Stomach smooth muscle (tissue), 2 donors: ENCODE data around the gene LCA5.
"Not testable (repeated sequence)": the region's sequence is repeated elsewhere in the genome, so short reads cannot be mapped to it uniquely, and the experiment has no call there.

ENCODE experiments used
- H3K27ac ChIP-seq: one replicate; pipeline ENCODE4 v1.7.0; 2013; ENCODE audit warnings: mild to moderate bottlenecking, low read length, inconsistent platforms
- H3K27me3 ChIP-seq, 2 donors: one replicate each; pipeline ENCODE4 v1.7.0; 2013; ENCODE audit warnings: low read length in 2 of 2; ENCODE audit not compliant: insufficient read depth in 2 of 2, control insufficient read depth in 1 of 2
- H3K36me3 ChIP-seq, 2 donors: one replicate each; pipeline ENCODE4 v1.7.0; 2013; ENCODE audit warnings: low read length in 2 of 2; ENCODE audit not compliant: control insufficient read depth in 2 of 2, insufficient read depth in 2 of 2
- H3K4me1 ChIP-seq: one replicate; pipeline ENCODE4 v1.7.0; 2013; ENCODE audit warnings: low read length; ENCODE audit not compliant: control insufficient read depth, insufficient read depth
- H3K4me3 ChIP-seq, 2 donors: one replicate each; pipeline ENCODE4 v1.7.0; 2013; ENCODE audit warnings: low read length in 2 of 2
- H3K9ac ChIP-seq, 2 donors: one replicate each; pipeline ENCODE4 v1.7.0; 2013; ENCODE audit warnings: low read length in 2 of 2, mild to moderate bottlenecking in 1 of 2
- H3K9me3 ChIP-seq, 2 donors: one replicate each; pipeline ENCODE4 v1.7.0; 2013; ENCODE audit warnings: low read length in 2 of 2; ENCODE audit not compliant: control insufficient read depth in 2 of 2
- donor health status: healthy.
- donor health status: Pancreatic carcinoma.

LCA5 gene

GRCh38 chr6:79536954-79537747 is at the start of gene LCA5:
LCA5 (minus strand) TSS chr6:79537430; CDS start chr6:79518894, 18,536 bp downstream.
- H3K9me3 ChIP-seq, result no peaks in the 10 kb centered on the region
- H3K27ac ChIP-seq, result peak within 1 kb of the TSS; percentile 86
- peaks cover 3% of the 10 kb centered on the region for H3K4me1 ChIP-seq
- H3K27me3 ChIP-seq, result no peaks in the 10 kb centered on the region
- peak within 1 kb of the TSS; percentile 77 to 82 for H3K9ac ChIP-seq
- no peaks in the 10 kb centered on the region for H3K36me3 ChIP-seq
- H3K4me3 ChIP-seq, result peak within 1 kb of the TSS; percentile 83 to 92

- Histone ChIP-seq H3K4me1 (no peaks in the 10 kb centered on the region), H3K27ac (no peak overlapping the region), H3K27me3 (no peaks in the 10 kb centered on the region), H3K9me3 (no peaks in the 10 kb centered on the region), H3K9ac (no peak overlapping the region), H3K36me3 (no peaks in the 10 kb centered on the region), H3K4me3 (no peak overlapping the region)
Observed at GRCh38 chr6:79586548-79586947, 49.3 kb upstream of the LCA5 start.

DNA sequence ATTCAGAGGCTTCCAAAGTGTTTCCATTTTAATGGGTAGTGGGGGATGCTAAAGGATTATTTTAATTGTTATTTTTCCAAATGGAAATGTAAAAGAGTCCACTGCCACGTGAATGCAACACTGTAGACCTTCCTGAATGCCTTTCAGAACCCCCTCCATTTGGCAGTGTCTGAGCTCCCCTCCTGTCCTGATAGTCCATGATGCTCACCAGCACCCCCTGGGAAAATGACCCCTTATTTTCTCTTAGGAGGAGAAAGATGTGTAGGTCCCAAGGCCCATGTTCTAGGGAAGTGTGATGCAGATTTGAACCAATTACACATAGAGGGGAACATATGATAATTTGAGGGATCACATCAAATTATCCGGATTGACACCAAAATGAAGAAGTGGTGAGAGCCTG is 47.1 kb upstream of the LCA5 start:
- Histone ChIP-seq H3K4me1 (no peaks in the 10 kb centered on the region), H3K36me3 (no peaks in the 10 kb centered on the region), H3K27me3 (no peaks in the 10 kb centered on the region), H3K4me3 (no peak overlapping the region), H3K9ac (no peak overlapping the region), H3K9me3 (no peaks in the 10 kb centered on the region), H3K27ac (no peak overlapping the region)

- not testable (repeated sequence) for H3K9me3 ChIP-seq, H3K9ac ChIP-seq, H3K27me3 ChIP-seq, H3K27ac ChIP-seq, H3K36me3 ChIP-seq, H3K4me3 ChIP-seq, H3K4me1 ChIP-seq
Observed at GRCh38 chr6:79577926-79578325, 40.7 kb upstream of the LCA5 start.

DNA sequence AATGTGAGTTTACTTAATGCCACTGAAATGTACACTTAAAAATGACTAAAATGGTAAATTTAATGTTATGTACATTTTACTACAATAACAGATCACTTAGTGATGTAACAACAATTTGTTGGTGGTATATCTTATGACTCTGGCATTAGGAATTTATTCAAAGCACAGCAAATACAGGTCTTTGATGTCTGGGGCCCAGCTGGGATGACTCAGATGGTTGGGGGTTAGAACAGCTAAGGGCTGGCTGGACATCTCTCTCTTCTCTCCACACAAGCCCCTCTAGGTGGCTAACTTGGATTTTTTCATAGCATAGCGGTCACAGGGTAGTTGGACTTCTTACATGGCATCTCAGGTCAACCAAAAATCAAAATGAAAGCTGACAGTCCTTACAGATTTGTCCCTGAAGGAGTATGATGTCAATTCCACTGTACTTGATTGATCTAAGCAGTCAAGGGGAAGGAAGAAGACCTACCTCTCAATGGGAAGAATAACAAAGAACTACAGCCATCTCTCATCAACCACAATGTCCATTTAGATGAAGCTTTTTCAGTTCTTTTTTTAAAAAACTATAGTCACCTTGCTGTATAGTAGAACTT is 37.5 kb upstream of the LCA5 start:
- no peak overlapping the region for H3K9ac ChIP-seq
- H3K9me3 ChIP-seq, result no peaks in the 10 kb centered on the region
- no peaks in the 10 kb centered on the region for H3K27me3 ChIP-seq
- H3K4me3 ChIP-seq, result no peak overlapping the region
- no peak overlapping the region for H3K27ac ChIP-seq
- no peaks in the 10 kb centered on the region for H3K36me3 ChIP-seq
- no peaks in the 10 kb centered on the region for H3K4me1 ChIP-seq

GRCh38 chr6:79574174-79574573 is 36.9 kb upstream of the LCA5 start:
- no peak overlapping the region for H3K4me3 ChIP-seq
- H3K27me3 ChIP-seq, result no peaks in the 10 kb centered on the region
- no peaks in the 10 kb centered on the region for H3K36me3 ChIP-seq

GRCh38 chr6:79571030-79571367 is 33.8 kb upstream of the LCA5 start:
- Histone ChIP-seq H3K9me3 (no peaks in the 10 kb centered on the region), H3K4me3 (peak overlapping the region; percentile 55 to 67), H3K4me1 (no peaks in the 10 kb centered on the region), H3K36me3 (no peaks in the 10 kb centered on the region), H3K27me3 (no peaks in the 10 kb centered on the region), H3K9ac (peak overlapping the region; percentile 14 to 31), H3K27ac (no peak overlapping the region)

More at GRCh38 chr6:79574174-79574573, 36.9 kb upstream of the LCA5 start:
- Histone ChIP-seq H3K27ac (no peak overlapping the region), H3K9ac (no peak overlapping the region), H3K4me1 (no peaks in the 10 kb centered on the region), H3K9me3 (no peaks in the 10 kb centered on the region)

GRCh38 chr6:79570129-79571029 is 33.1 kb upstream of the LCA5 start:
- Histone ChIP-seq H3K27ac (no peak overlapping the region), H3K4me1 (no peaks in the 10 kb centered on the region), H3K27me3 (no peaks in the 10 kb centered on the region), H3K4me3 (peak overlapping the region; percentile 55 to 67), H3K9ac (peak overlapping the region; percentile 14 to 31), H3K36me3 (no peaks in the 10 kb centered on the region), H3K9me3 (no peaks in the 10 kb centered on the region)

DNA sequence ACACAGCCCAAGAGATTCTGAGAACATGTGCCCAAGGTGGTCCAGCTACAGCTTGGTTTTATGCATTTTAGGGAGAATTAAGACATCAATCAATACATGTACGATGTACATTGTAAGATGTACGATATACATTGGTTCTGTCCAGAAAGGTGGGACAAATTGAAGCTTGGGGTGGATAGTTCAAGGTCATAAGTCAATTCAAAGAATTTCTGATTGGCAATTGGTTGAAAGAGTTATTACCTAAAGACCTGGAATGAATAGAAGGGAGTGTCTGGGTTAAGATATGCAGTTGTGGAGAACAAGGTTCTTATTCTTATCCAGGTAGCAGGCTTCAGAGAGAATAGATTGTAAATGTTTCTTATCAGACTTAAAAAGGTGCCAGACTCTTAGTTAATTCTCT is 31.8 kb upstream of the LCA5 start:
- no peaks in the 10 kb centered on the region for H3K27me3 ChIP-seq
- no peak overlapping the region for H3K9ac ChIP-seq
- H3K27ac ChIP-seq, result no peak overlapping the region
- H3K4me1 ChIP-seq, result no peaks in the 10 kb centered on the region
- H3K36me3 ChIP-seq, result no peaks in the 10 kb centered on the region
- no peaks in the 10 kb centered on the region for H3K9me3 ChIP-seq
- H3K4me3 ChIP-seq, result no peak overlapping the region

GRCh38 chr6:79564636-79565035 is 27.4 kb upstream of the LCA5 start:
- Histone ChIP-seq H3K9ac (no peak overlapping the region), H3K27me3 (no peaks in the 10 kb centered on the region), H3K27ac (no peak overlapping the region), H3K36me3 (no peaks in the 10 kb centered on the region), H3K4me3 (no peak overlapping the region), H3K9me3 (no peaks in the 10 kb centered on the region), H3K4me1 (no peaks in the 10 kb centered on the region)
